ENCODE data around the gene CD99. TPM values are rescaled to one million over a fixed set of nuclear protein-coding genes. Genes with fewer than 3 reads are reported as not detected.

CD99 gene
- total and polyA plus RNA-seq, 2 of the 13 experiments (the other 11 are each of a cell fraction or from before 2014, with no cell fraction given): 78.8 to 111 TPM

- TF ChIP-seq ZNF609 (CRISPR knock-in tag; IDR thresholded peaks at IDR 0.05; ENCODE audit: borderline replicate concordance): no peak
- no peak for TF ChIP-seq WIZ (CRISPR knock-in tag; IDR thresholded peaks at IDR 0.05)
- peak; percentile 83; the same call in 1 of the 2 replicates for TF ChIP-seq ZNF329 (CRISPR knock-in tag; IDR thresholded peaks at IDR 0.05; ENCODE audit: low read depth)
- TF ChIP-seq ZNF547 (CRISPR knock-in tag; IDR thresholded peaks at IDR 0.05): no peak
- no peak for TF ChIP-seq GTF3A (CRISPR knock-in tag; conservative IDR thresholded peaks at IDR 0.05)
- no peak for TF ChIP-seq MEIS2 (CRISPR knock-in tag; IDR thresholded peaks at IDR 0.05)
- peak; percentile 1 for TF ChIP-seq ZNF883 (CRISPR knock-in tag; IDR thresholded peaks at IDR 0.05; ENCODE audit: not compliant biosample characterization)
- no peak for TF ChIP-seq RERE (CRISPR knock-in tag; IDR thresholded peaks at IDR 0.05; ENCODE audit: low read depth)
- no peak for TF ChIP-seq HIC2 (CRISPR knock-in tag; IDR thresholded peaks at IDR 0.05; ENCODE audit: low read depth)
- TF ChIP-seq BCLAF1 (IDR thresholded peaks at IDR 0.05): no peak
- TF ChIP-seq HMG20B (CRISPR knock-in tag; conservative IDR thresholded peaks at IDR 0.05): no peak
- TF ChIP-seq ZSCAN22 (CRISPR knock-in tag; IDR thresholded peaks at IDR 0.05): no peak
These were observed 1.4 kb downstream of the CD99 start (continued) for GRCh38 chrX:2692221-2693112.

All from HepG2 (cell line).